T1000 (cell line): ENCODE results near the gene CLTB.

Experiments
- DNase-seq: peaks from one replicate; lab custom pipeline; 2025; ENCODE audit warnings: mixed read lengths; lab: John Stamatoyannopoulos, UW

Gene CLTB

GRCh38 chr5:176352116-176352878, 64.0 kb downstream of the CLTB start:
- no peak for DNase-seq

GRCh38 chr5:176350416-176350815, 65.9 kb downstream of the CLTB start:
- no peak for DNase-seq

- DNase-seq: no peak
Observed at GRCh38 chr5:176342766-176343458, 73.4 kb downstream of the CLTB start.
